Mesenchymal stem cell (in vitro differentiated cells and primary cell): ENCODE results near the gene TMEM236.

Experiments used
- DNase-seq: peaks from one replicate; pipeline ENCODE4 v3.0.0-alpha.2; 2013
- H2AFZ ChIP-seq: one replicate; pipeline ENCODE4 v1.6.1; 2013; ENCODE audit warnings: low read depth, mild to moderate bottlenecking, control low read depth, inconsistent platforms, low read length, moderate library complexity
- H2AK5ac ChIP-seq: 2 replicates; pipeline ENCODE4 v1.6.1; 2013; ENCODE audit warnings: low read length, moderate library complexity, mild to moderate bottlenecking, inconsistent platforms; ENCODE audit not compliant: severe bottlenecking
- H2BK120ac ChIP-seq: one replicate; pipeline ENCODE4 v1.6.1; 2013; ENCODE audit warnings: low read depth, mild to moderate bottlenecking, inconsistent platforms, low read length, moderate library complexity
- H2BK12ac ChIP-seq, 2 experiments: one replicate each; pipeline ENCODE4 v1.6.1; 2013; ENCODE audit warnings: inconsistent platforms in 2 of 2, low read length in 2 of 2, mild to moderate bottlenecking in 2 of 2, moderate library complexity in 2 of 2, control low read depth in 1 of 2
- H2BK15ac ChIP-seq: one replicate; pipeline ENCODE4 v1.6.1; 2013; ENCODE audit warnings: mild to moderate bottlenecking, low read depth, inconsistent platforms; ENCODE audit not compliant: poor library complexity, severe bottlenecking
- H2BK5ac ChIP-seq: 2 replicates; pipeline ENCODE4 v1.6.1; 2013; ENCODE audit warnings: low read depth, mild to moderate bottlenecking, low read length, control low read depth, inconsistent platforms; ENCODE audit not compliant: poor library complexity, severe bottlenecking
- H3K14ac ChIP-seq, 2 experiments: one replicate each; pipeline ENCODE4 v1.6.1; 2013; ENCODE audit warnings: inconsistent platforms in 2 of 2, low read length in 2 of 2, control low read depth in 1 of 2, mild to moderate bottlenecking in 1 of 2, moderate library complexity in 1 of 2
- H3K18ac ChIP-seq, 2 experiments: one replicate each; pipeline ENCODE4 v1.6.1; 2013; ENCODE audit warnings: inconsistent platforms in 2 of 2, low read length in 2 of 2, control low read depth in 1 of 2, low read depth in 1 of 2, mild to moderate bottlenecking in 1 of 2
- H3K23ac ChIP-seq, 2 experiments: one replicate each; pipeline ENCODE4 v1.6.1; 2013; ENCODE audit warnings: inconsistent platforms in 2 of 2, low read length in 2 of 2, mild to moderate bottlenecking in 2 of 2, moderate library complexity in 2 of 2, control low read depth in 1 of 2
- H3K27ac ChIP-seq: 2 replicates; pipeline ENCODE4 v1.5.1; 2013; ENCODE audit warnings: mild to moderate bottlenecking, moderate library complexity, low read length, control low read depth, inconsistent platforms; ENCODE audit not compliant: poor library complexity, severe bottlenecking
- H3K27me3 ChIP-seq, 2 experiments: 2 replicates each; pipeline versions ENCODE4 v1.6.1 to v1.7.0; 2013; ENCODE audit warnings: low read length in 2 of 2, mild to moderate bottlenecking in 2 of 2, moderate library complexity in 2 of 2, control low read depth in 1 of 2, inconsistent platforms in 1 of 2; ENCODE audit not compliant: control insufficient read depth in 1 of 2, insufficient read depth in 1 of 2
- H3K36me3 ChIP-seq, 2 experiments: 2 replicates each; pipeline versions ENCODE4 v1.6.1 to v1.7.0; 2013; ENCODE audit warnings: low read length in 2 of 2, control low read depth in 1 of 2, inconsistent platforms in 1 of 2, low read depth in 1 of 2, mild to moderate bottlenecking in 1 of 2; ENCODE audit not compliant: insufficient read depth in 2 of 2, control insufficient read depth in 1 of 2
- H3K4ac ChIP-seq, 2 experiments: one replicate each; pipeline ENCODE4 v1.6.1; 2013; ENCODE audit warnings: inconsistent platforms in 2 of 2, low read length in 2 of 2, mild to moderate bottlenecking in 2 of 2, moderate library complexity in 2 of 2, control low read depth in 1 of 2, low read depth in 1 of 2
- H3K4me1 ChIP-seq: 2 replicates; pipeline ENCODE4 v1.6.1; 2013; ENCODE audit warnings: low read depth, low read length, control low read depth; ENCODE audit not compliant: control insufficient read depth, insufficient read depth
- H3K4me2 ChIP-seq: 2 replicates; pipeline ENCODE4 v1.6.1; 2013; ENCODE audit warnings: low read length, mild to moderate bottlenecking, inconsistent platforms; ENCODE audit not compliant: poor library complexity, severe bottlenecking
- H3K4me3 ChIP-seq, 2 experiments: 2 replicates each; pipeline versions ENCODE4 v1.5.1 to v1.7.0; 2013; ENCODE audit warnings: low read length in 2 of 2, mild to moderate bottlenecking in 2 of 2, control low read depth in 1 of 2, low read depth in 1 of 2; ENCODE audit not compliant: insufficient read depth in 1 of 2
- H3K79me1 ChIP-seq: replicated peaks from 2 replicates; pipeline ENCODE4 v1.6.1; 2013; ENCODE audit warnings: mild to moderate bottlenecking, control low read depth, low read length, inconsistent platforms; ENCODE audit not compliant: poor library complexity, severe bottlenecking
- H3K9ac ChIP-seq: 2 replicates; pipeline ENCODE4 v1.7.0; 2013; ENCODE audit warnings: mild to moderate bottlenecking, low read length, moderate library complexity
- H3K9me3 ChIP-seq: 2 replicates; pipeline ENCODE4 v1.7.0; 2013; ENCODE audit warnings: mild to moderate bottlenecking, low read length; ENCODE audit not compliant: control insufficient read depth
- H4K8ac ChIP-seq: one replicate; pipeline ENCODE4 v1.6.1; 2013; ENCODE audit warnings: inconsistent platforms, mild to moderate bottlenecking, low read length, moderate library complexity
- H4K91ac ChIP-seq: one replicate; pipeline ENCODE4 v1.6.1; 2013; ENCODE audit warnings: mild to moderate bottlenecking, low read length, inconsistent platforms
- WGBS: methylation state at CpG from one replicate; pipeline ENCODE4 v1.1.7; 2013; ENCODE audit warnings: mixed read lengths; 5-methylcytosine and 5-hydroxymethylcytosine counted together

The TMEM236 gene

DNA sequence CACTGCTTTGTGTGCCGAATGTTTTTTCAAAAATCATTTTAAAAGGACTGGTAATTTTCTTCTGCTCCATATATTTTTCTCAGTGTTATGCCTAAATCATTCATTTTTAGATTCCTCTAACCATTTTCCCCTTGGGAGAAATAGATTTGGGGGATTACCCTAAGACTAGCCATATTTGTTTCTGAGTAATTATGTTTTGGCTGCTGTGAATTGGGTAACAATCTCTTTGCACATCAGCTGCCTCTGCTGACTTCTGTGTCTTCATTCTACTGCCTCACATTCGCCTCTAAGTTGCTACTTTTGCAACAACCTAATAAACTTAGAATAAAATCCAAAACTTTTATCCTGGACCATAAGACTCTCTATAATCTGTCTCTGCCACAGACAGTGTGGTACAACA lies 38.6 kb downstream of the TMEM236 start:
- peaks cover 4% of the 10 kb centered on the region for H3K4me1 ChIP-seq
- H3K4ac ChIP-seq, result no peak overlapping the region
- DNase-seq, result no peak
- H3K79me1 ChIP-seq, result no peaks in the 10 kb centered on the region
- H2BK5ac ChIP-seq, result no peak overlapping the region
- no peak overlapping the region for H4K91ac ChIP-seq
- no peak overlapping the region for H2BK12ac ChIP-seq
- H3K9me3 ChIP-seq, result no peaks in the 10 kb centered on the region
- H3K27me3 ChIP-seq, result no peaks in the 10 kb centered on the region
- no peak overlapping the region for H4K8ac ChIP-seq
- no peak overlapping the region for H2BK120ac ChIP-seq
- H3K4me2 ChIP-seq, result no peak overlapping the region
- no peak overlapping the region for H3K27ac ChIP-seq
- H3K9ac ChIP-seq, result no peak overlapping the region
- 89% methylated on average over 1 of the region's 2 CpGs for WGBS
- H2AK5ac ChIP-seq, result no peak overlapping the region
- no peak overlapping the region for H3K4me3 ChIP-seq
- no peak overlapping the region for H2BK15ac ChIP-seq
- no peak overlapping the region for H2AFZ ChIP-seq
- no peak overlapping the region for H3K23ac ChIP-seq
- no peak overlapping the region for H3K18ac ChIP-seq
- no peaks in the 10 kb centered on the region for H3K36me3 ChIP-seq
- H3K14ac ChIP-seq, result no peak overlapping the region

DNA sequence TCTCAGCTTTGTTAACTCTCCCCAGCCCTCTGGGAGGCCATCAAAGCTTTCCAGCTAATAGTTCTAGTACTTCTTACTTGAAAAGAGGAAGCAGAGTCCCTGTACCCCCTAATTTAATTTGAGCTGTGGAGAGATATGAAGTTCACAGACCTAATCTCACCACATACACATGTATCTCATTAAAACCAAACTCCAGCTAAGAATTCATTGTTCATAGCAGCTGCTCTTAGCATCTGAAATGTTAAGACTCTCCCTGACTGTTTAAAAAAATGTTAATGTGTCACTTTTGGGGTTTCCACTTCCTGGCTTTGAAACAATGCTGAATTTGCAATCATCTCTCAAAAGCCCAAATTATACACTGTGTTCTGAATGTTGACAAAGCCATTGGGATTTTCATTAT lies 41.0 kb downstream of the TMEM236 start:
- Histone ChIP-seq H2BK12ac (no peak overlapping the region), H3K4me2 (no peak overlapping the region), H2BK15ac (no peak overlapping the region), H3K4me3 (no peak overlapping the region), H3K27ac (no peak overlapping the region), H2BK5ac (no peak overlapping the region), H3K79me1 (no peaks in the 10 kb centered on the region), H3K27me3 (no peaks in the 10 kb centered on the region), H3K4me1 (no peaks in the 10 kb centered on the region), H3K23ac (no peak overlapping the region), H3K14ac (no peak overlapping the region), H3K9me3 (no peaks in the 10 kb centered on the region), H2AK5ac (no peak overlapping the region), H3K18ac (no peak overlapping the region), H3K9ac (no peak overlapping the region), H4K91ac (no peak overlapping the region), H3K4ac (no peak overlapping the region), H2AFZ (no peak overlapping the region), H4K8ac (no peak overlapping the region), H3K36me3 (no peaks in the 10 kb centered on the region), H2BK120ac (no peak overlapping the region)
- no peak for DNase-seq

DNA sequence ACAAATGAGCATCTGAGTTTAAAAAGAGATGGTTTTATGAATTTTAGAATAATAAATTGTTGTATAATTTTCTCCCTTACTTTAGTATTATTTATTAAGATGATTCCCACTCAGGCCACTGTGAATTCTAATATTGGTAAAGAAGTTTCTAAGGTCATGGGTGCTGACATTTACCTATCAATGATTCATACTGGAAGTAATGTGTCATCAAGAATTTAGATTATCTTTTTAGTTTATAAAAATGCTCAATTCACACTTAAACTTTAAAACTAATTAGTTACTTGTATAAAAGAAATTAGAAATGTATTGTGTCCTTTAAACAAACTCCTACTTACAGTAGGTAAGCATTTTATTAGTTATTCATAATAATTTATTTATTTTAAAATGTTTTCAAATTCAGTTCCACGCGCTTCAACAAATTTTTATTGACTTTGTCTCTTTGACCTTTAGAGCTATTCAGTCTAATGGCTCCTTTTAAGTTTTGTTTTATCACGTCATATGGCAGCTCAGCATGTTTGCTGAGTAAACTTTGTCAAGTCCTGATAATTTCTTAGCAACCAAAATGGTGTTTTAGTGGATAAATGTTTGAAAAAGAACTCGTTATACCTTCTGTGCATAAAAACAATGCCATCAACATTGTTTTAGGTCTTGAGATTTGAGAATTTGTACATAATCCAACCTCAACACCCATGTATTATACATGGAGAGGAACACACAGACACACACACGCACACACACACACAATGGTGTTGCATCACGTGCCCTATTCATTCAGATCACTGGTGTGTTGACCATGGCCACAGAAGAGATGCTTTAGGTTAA lies 42.0 kb downstream of the TMEM236 start:
- Histone ChIP-seq H3K36me3 (no peaks in the 10 kb centered on the region), H3K14ac (no peak overlapping the region), H2AK5ac (no peak overlapping the region), H3K4me3 (no peak overlapping the region), H3K27me3 (no peaks in the 10 kb centered on the region), H3K23ac (no peak overlapping the region), H3K4ac (no peak overlapping the region), H4K91ac (no peak overlapping the region), H3K4me1 (no peaks in the 10 kb centered on the region), H2BK15ac (no peak overlapping the region), H3K79me1 (no peaks in the 10 kb centered on the region), H3K9ac (no peak overlapping the region), H2BK5ac (no peak overlapping the region), H2BK120ac (no peak overlapping the region), H3K27ac (no peak overlapping the region), H4K8ac (no peak overlapping the region), H2BK12ac (no peak overlapping the region), H2AFZ (no peak overlapping the region), H3K9me3 (no peaks in the 10 kb centered on the region), H3K18ac (no peak overlapping the region), H3K4me2 (no peak overlapping the region)
- WGBS, result 78% methylated on average over 6 of the region's 6 CpGs
- no peak for DNase-seq

DNA sequence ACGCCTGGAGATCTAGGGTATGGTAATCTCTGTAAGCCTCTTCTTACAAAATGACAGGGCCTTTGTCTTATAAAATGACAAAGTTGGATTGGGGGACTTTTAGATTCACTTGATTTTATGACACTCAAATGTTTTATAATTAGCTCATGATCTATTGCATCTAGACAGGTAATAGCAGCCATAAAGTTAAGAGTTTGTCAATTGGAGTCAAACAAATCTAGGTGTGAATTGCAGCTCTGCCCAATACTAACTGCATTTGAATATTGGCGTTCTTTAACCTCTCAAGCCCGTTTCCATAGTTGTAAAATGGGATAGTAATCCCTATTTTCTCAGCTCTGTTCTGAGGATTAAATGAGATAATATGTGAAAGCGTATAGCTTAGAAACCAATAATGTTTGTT lies 43.1 kb downstream of the TMEM236 start:
- 100% methylated on average over 3 of the region's 4 CpGs for WGBS

More for the DNA sequence above, 43.1 kb downstream of the TMEM236 start:
- Histone ChIP-seq H2AFZ (no peak overlapping the region), H4K91ac (no peak overlapping the region), H3K23ac (no peak overlapping the region), H2BK15ac (no peak overlapping the region), H3K14ac (no peak overlapping the region), H2BK5ac (no peak overlapping the region), H3K4ac (no peak overlapping the region), H3K27me3 (no peaks in the 10 kb centered on the region), H2AK5ac (no peak overlapping the region), H3K9ac (no peak overlapping the region), H4K8ac (no peak overlapping the region), H2BK120ac (no peak overlapping the region), H2BK12ac (no peak overlapping the region), H3K27ac (no peak overlapping the region), H3K79me1 (no peaks in the 10 kb centered on the region), H3K4me3 (no peak overlapping the region), H3K4me2 (no peak overlapping the region), H3K18ac (no peak overlapping the region), H3K36me3 (no peaks in the 10 kb centered on the region), H3K9me3 (no peaks in the 10 kb centered on the region), H3K4me1 (no peaks in the 10 kb centered on the region)
- no peak for DNase-seq
